Motor neuron (in vitro differentiated cells): ENCODE data around the gene THAP4. TPM values are rescaled to one million over a fixed set of nuclear protein-coding genes. Genes with fewer than 3 reads are reported as not detected.

Source experiments
- ATAC-seq, 8 experiments: fragments of 200-7000 bp; cut with Tn5 transposase; replicated peaks in 6 of 8; 2 replicates each; pipeline ENCODE4 v1.8.0; 2021; ENCODE audit warnings: mild to moderate bottlenecking in 8 of 8, moderate library complexity in 8 of 8
- H3K27ac ChIP-seq, 2 donors: fragments of 250-450 bp; sonication (Bioruptor Pico); 2 replicates each; pipeline ENCODE4 v1.9.0; 2021; ENCODE audit warnings: antibody characterized with exemption in 2 of 2, mild to moderate bottlenecking in 2 of 2, moderate library complexity in 1 of 2
- H3K4me1 ChIP-seq, 2 donors: fragments of 250-450 bp; sonication (Bioruptor Pico); replicated peaks in 1 of 2; 2 replicates each; pipeline ENCODE4 v1.6.1; 2021; ENCODE audit warnings: antibody characterized with exemption in 2 of 2, mild to moderate bottlenecking in 2 of 2, moderate library complexity in 1 of 2
- H3K4me3 ChIP-seq, 5 donors: fragments of 250-450 bp; sonication (Bioruptor Pico); 2 replicates each; pipeline ENCODE4 v1.9.0; 2021; ENCODE audit warnings: antibody characterized with exemption in 5 of 5, mild to moderate bottlenecking in 5 of 5, moderate library complexity in 4 of 5
- WGBS, 10 experiments: fragments of 450-650 bp; shearing (Covaris generic); methylation state at CpG; one replicate each; pipeline ENCODE4 v1.0.0; 2022; 5-methylcytosine and 5-hydroxymethylcytosine counted together
- in situ Hi-C, 9 experiments: fragments of 400-800 bp; cut with MboI; loops; one replicate each; pipeline ENCODE4 v1.15.0; 2021; ENCODE audit warnings: low sequenced_read_pairs in 9 of 9, low pct_unique_long_range_greater_than_20kb in 2 of 9; ENCODE audit not compliant: unreplicated experiment in 9 of 9
- total RNA-seq, 8 experiments: library from RNA; unstranded; fragments of 300-600 nt; gene quantifications; 2 replicates each; pipeline versions ENCODE4 v1.2.3 to v1.2.4, GENCODE V29; 2022

Gene THAP4
- total RNA-seq: 10 to 100 TPM; 39.2 to 72.1 (median 48.9) TPM

GRCh38 chr2:241637018-241637794 lies at the start of gene THAP4, which contains the start of gene ATG4B:
THAP4 (minus strand) TSS chr2:241637158; CDS start chr2:241637017, 141 bp downstream.
ATG4B (plus strand) TSS chr2:241637693; CDS start chr2:241637715, 22 bp downstream.
- Histone ChIP-seq H3K4me3 (peak within 1 kb of the TSS; percentile 65 to 97 (median 84)), H3K4me1 (peaks cover 12 to 25% of the 10 kb centered on the region in 2 donors), H3K27ac (peak within 1 kb of the TSS; percentile 99 to 100)
- WGBS, 10 experiments: 0% methylated on average over 16 of the region's 123 CpGs; no CpG with 5 or more reads in 9 of the 10 experiments
- in situ Hi-C loops: no loop called here
- peak; percentile 65 to 84 (median 79) for ATAC-seq

GRCh38 chr2:241686324-241686649 lies 49.3 kb upstream of the THAP4 start:
- in situ Hi-C loops: no loop called here
- Histone ChIP-seq H3K4me1 (peaks cover 12 to 15% of the 10 kb centered on the region in 2 donors), H3K27ac (peak overlapping the region; percentile 67 to 91), H3K4me3 (peak overlapping the region; percentile 62 to 74 (median 66))
- peak in 7 of 8 experiments; percentile 4 to 16 (median 11) for ATAC-seq
- 0 to 2% (median 0%) methylated on average over 3 to 24 of the region's 37 CpGs; no CpG with 5 or more reads in 3 of the 10 experiments for WGBS, 10 experiments

DNA sequence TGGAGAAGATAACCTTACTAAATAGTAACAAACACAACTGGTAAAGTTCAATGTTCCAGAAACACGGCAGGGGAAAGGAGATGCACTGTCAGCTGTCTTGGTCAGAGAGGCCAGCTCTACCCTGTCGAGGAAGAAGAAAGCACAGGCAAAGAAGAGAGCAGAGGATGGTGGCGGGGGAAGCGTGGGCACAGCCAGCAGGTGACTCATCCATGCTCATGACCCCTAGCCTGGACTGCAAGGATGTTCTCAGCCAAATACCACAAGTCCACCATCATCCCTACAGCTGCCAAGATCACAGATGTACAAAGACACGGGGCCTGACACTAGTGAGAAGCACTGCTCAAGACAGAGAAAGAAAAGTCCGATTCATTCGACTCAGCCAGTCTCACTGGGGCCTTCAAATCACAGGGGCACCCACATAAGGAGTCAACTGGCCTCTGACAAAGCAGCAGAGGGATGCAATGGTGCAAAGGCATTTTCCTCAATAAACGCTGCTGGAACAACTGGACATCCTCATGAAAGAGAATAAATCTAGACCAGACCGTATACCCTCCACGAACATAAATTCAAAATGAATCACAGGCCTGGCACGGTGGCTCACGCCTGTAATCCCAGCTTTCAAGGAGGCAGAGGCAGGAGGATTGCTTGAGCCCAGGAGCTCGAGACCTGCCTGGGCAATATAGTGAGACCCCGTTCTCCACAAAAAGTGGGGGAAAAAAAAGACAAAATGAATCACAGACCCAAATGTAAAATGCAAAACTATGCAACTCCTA lies 44.1 kb upstream of the THAP4 start:
- Histone ChIP-seq H3K27ac (no peak overlapping the region), H3K4me3 (no peak overlapping the region), H3K4me1 (peaks cover 6% of the 10 kb centered on the region in 2 donors)
- in situ Hi-C loops: no loop called here
- 0 to 100% (median 92%) methylated on average over 1 to 10 of the region's 14 CpGs for WGBS, 10 experiments
- ATAC-seq: peak in 7 of 8 experiments; percentile 21 to 77 (median 59)

DNA sequence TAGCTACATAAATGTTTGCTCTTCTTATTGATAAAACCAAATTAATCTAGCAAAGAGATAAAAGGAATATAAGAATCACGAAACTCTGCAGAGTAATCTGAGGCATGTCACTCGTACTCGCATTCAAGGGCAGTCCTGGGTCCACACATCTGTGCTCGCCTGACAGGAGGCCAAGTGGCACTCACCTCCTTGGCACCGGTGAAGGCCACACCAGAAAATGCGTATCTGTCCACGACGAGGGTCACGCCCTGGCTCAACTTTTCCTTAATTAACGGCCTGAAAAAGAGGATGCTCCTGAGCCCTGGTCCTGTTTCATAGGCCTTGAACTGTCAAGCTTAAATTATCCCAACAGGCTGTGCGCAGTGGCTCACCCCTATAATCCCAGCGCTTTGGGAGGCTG lies 43.1 kb upstream of the THAP4 start:
- in situ Hi-C loops: no loop called here
- Histone ChIP-seq H3K27ac (no peak overlapping the region), H3K4me3 (no peak overlapping the region), H3K4me1 (no peaks in the 10 kb centered on the region)
- no peak for ATAC-seq
- WGBS, 10 experiments: 60 to 100% (median 90%) methylated on average over 1 to 11 of the region's 12 CpGs; no CpG with 5 or more reads in 3 of the 10 experiments

DNA sequence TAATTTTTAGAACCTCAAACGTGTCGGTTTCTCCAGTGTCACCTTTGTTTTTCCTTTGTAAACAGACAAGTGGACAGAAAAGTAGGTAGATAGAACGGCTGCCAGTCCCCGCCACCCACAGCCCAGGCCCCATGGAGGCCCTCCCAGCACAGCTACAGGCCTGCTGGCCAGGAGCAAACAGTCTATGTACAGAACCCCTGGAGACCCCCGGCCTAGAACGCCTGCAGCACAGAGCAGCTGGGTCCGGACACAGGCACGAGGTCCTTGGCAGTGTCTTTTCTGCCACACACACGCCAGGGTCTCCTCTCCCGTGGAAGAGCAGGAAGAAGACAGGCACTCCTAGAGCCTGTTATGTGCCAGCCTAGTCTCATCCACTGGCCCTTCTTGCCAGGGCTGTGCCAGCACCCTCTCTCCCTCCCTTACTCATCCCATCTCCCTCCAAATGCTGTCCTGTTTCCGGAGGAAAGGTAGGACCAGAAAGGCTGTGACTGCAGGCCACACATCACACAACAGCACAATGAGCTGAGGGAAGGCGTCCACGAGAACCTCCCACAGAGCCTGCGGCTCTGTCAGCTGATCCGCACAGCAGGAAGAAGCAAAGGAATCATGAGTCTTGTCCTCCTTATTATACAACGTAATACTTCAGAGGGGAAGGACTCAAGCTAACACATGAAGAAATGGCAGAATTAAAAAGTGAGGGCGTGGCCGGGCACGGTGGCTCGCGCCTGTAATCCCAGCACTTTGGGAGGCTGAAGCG lies 42.0 kb upstream of the THAP4 start:
- no peaks in the 10 kb centered on the region for H3K4me1 ChIP-seq
- H3K4me3 ChIP-seq: no peak overlapping the region
- WGBS, 10 experiments: 61 to 100% (median 94%) methylated on average over 1 to 13 of the region's 22 CpGs
- ATAC-seq: no peak
- in situ Hi-C loops: no loop called here
- H3K27ac ChIP-seq: no peak overlapping the region

- WGBS, 10 experiments: 90 to 100% (median 98%) methylated on average over 1 to 12 of the region's 18 CpGs; no CpG with 5 or more reads in 3 of the 10 experiments
- in situ Hi-C loops: no loop called here
- no peaks in the 10 kb centered on the region for H3K4me1 ChIP-seq
These were observed 41.3 kb upstream of the THAP4 start for GRCh38 chr2:241678307-241678706.

DNA sequence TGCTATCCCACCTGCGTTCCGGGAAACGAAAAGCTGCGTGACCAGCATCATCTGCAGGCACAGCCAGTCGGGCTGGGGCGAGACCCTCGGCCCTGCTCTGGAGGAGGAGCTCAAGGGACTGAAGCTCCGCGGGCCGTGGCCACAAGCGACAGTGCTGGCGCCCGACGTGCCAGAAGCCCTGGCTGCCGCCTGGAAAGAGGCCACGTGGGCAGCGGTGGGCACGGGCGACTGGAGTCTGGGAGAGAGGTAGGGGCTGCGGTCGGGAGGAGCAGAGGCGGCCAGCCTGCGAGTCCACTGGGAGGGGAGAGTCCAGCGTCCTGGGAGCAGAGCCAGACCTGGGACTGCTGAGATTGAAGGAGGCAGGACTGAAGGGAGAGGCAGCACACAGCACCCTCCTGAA lies 40.4 kb upstream of the THAP4 start:
- Histone ChIP-seq H3K27ac (no peak overlapping the region), H3K4me3 (no peak overlapping the region), H3K4me1 (no peaks in the 10 kb centered on the region)
- 92 to 100% (median 97%) methylated on average over 2 to 15 of the region's 24 CpGs; no CpG with 5 or more reads in 6 of the 10 experiments for WGBS, 10 experiments
- in situ Hi-C loops: no loop called here
- ATAC-seq: peak in 3 of 8 experiments; percentile 1 to 7 (median 3)

More at GRCh38 chr2:241678307-241678706, 41.3 kb upstream of the THAP4 start:
- H3K27ac ChIP-seq: no peak overlapping the region
- H3K4me3 ChIP-seq: no peak overlapping the region
- ATAC-seq: no peak

GRCh38 chr2:241676665-241677064 lies 39.7 kb upstream of the THAP4 start:
- 89 to 93% methylated on average over 5 of the region's 17 CpGs; no CpG with 5 or more reads in 8 of the 10 experiments for WGBS, 10 experiments
- H3K4me1 ChIP-seq: no peaks in the 10 kb centered on the region
- in situ Hi-C loops: no loop called here
- peak in 2 of 8 experiments; percentile 4 to 7 for ATAC-seq
- no peak overlapping the region for H3K27ac ChIP-seq
- H3K4me3 ChIP-seq: no peak overlapping the region

DNA sequence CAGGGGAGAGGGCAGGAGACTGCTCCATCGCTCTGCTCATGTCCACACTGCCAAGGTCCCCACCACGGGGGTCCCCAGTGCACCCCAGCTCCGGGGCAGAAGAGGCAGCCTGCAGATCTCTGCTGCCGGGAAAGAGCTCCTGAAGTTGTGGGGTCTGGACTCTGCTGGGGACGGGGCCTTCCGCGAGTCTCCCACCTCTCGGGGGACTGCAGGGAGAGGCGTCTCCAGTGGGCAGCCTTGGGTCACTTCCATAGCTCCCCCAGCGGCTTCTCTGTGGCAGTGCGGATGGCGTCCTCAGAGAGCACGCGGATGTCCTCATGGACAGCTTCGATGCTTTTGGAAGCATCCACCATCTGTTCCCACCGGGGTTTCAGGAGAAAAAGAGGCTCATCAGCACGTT lies 38.9 kb upstream of the THAP4 start:
- 56 to 100% (median 85%) methylated on average over 1 to 4 of the region's 17 CpGs; no CpG with 5 or more reads in 6 of the 10 experiments for WGBS, 10 experiments
- H3K4me3 ChIP-seq: no peak overlapping the region
- no peaks in the 10 kb centered on the region for H3K4me1 ChIP-seq
- no peak overlapping the region for H3K27ac ChIP-seq
- in situ Hi-C loops: no loop called here
- ATAC-seq: peak in 6 of 8 experiments; percentile 14 to 27 (median 20)

DNA sequence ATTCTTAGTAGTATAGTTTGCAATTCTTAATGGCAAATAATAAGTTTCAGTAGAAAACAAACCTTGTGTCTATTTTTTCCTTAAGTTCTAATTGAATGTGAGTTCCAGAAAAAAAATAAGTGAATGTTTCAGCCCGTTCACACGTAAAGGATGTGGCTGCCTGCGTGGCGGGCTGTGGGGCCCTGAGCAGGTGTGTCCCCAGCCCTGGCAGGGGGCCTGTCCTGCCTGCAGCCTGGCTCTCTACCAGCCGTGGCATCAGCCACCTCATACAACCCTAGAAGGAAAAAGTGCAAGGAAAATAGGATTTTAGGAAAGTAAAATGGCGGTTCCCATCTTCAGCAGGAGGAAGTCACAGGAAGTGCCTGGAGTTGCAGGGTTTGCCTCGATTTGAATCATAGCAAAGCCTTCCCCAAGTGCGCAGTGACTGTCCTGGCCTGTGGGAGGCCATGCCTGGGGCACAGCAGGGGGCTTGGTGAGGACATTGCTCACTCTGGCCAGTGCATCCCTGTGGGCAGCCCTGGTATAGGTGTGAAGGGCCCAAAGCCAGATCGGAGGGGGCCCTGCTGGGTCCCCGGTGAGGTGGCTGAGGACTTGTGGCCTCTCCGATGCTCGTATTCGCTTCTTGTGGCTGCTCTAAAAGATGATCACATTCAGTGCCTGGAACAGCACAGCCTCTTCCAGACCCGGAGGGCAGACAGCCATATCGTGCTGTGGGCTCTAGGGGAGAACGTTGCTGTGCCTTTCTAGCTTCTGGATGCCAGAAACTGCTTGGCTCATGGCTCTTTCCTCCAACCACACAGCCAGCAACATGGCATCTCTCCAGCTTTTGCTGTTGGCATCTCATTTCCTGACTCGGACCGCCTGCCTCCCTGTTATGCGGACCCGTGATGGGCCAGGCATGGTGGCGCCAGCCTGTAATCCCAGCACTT lies 37.1 kb upstream of the THAP4 start:
- Histone ChIP-seq H3K27ac (no peak overlapping the region), H3K4me3 (no peak overlapping the region), H3K4me1 (no peaks in the 10 kb centered on the region)
- 75 to 96% (median 82%) methylated on average over 1 to 11 of the region's 21 CpGs; no CpG with 5 or more reads in 2 of the 10 experiments for WGBS, 10 experiments
- in situ Hi-C loops: no loop called here
- ATAC-seq: peak in 2 of 8 experiments; percentile 16 to 29

GRCh38 chr2:241673189-241673663 lies 36.3 kb upstream of the THAP4 start:
- ATAC-seq: no peak
- 60 to 100% (median 80%) methylated on average over 1 to 11 of the region's 18 CpGs; no CpG with 5 or more reads in 5 of the 10 experiments for WGBS, 10 experiments
- H3K4me1 ChIP-seq: no peaks in the 10 kb centered on the region
- in situ Hi-C loops: no loop called here
- no peak overlapping the region for H3K27ac ChIP-seq
- H3K4me3 ChIP-seq: no peak overlapping the region
